GM19099 (cell line): ENCODE data around the gene PTPRO.

Experiments used
- POLR2A ChIP-seq: IDR thresholded peaks from 3 replicates; pipeline ENCODE4 v1.6.1; 2011; ENCODE audit warnings: low read depth; ENCODE audit not compliant: insufficient read length; ENCODE audit errors: extremely low read depth

Gene PTPRO

DNA sequence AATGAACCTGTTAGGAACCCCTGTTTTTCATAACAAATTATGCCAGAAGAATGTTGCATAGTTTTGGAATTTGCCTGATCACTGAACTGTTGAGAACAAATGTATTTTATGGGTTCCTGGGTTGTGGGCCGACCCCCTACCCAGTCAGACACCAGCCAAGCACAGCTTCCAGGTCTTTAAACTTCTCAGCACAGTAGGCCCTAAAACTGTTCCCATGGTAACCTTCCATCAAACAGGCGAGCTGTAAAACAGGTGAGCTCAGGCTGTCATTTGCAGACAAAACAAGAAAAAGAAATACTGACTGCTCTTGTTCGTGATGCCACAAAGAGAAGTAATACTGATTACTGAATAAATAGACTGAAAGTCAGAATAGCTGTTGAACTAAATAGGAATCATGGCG is 147.0 kb downstream of the PTPRO start:
- TF ChIP-seq POLR2A = no peak

- no peak for TF ChIP-seq POLR2A
Observed at GRCh38 chr12:15472036-15472435, 149.7 kb downstream of the PTPRO start.

GRCh38 chr12:15474766-15475165 is 152.5 kb downstream of the PTPRO start:
- no peak for TF ChIP-seq POLR2A

DNA sequence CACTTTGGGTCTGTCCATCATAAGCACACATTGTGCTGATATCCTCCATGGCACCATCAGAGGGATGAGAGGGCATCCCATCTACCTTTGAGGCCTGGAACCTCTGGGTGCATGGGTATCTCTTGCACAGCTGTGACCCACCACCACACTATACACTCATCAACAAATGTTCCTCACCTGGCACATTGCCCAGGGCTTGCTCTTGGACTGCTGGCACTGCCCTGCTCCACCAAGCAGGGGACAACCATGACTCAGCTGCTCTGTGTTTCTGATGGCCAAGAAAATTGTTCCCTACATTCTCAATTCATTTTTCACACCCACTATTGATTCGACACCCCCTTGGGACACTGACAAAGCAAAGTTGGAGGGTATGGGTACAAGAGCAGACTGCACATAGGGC is 155.5 kb downstream of the PTPRO start:
- TF ChIP-seq POLR2A = no peak

DNA sequence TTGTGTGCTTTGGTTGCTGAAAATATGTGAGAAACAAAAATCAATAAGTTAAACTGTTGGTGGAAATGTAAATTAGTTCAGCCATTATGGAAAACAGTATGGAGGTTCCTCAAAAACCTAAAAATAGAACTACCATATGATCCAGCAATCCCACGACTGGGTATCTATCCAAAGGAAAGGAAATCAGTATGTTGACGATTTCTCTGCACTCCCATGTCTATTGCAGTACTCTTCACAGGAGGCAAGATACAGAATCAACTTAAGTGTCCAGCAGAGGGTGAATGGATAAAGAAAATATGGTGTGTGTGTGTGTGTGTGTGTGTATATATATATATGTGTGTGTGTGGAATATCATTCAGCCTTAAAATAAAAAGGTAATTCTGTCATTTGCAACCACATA is 159.5 kb downstream of the PTPRO start:
- TF ChIP-seq POLR2A = no peak

- TF ChIP-seq POLR2A = no peak
Observed at GRCh38 chr12:15485466-15485865, 163.2 kb downstream of the PTPRO start.

DNA sequence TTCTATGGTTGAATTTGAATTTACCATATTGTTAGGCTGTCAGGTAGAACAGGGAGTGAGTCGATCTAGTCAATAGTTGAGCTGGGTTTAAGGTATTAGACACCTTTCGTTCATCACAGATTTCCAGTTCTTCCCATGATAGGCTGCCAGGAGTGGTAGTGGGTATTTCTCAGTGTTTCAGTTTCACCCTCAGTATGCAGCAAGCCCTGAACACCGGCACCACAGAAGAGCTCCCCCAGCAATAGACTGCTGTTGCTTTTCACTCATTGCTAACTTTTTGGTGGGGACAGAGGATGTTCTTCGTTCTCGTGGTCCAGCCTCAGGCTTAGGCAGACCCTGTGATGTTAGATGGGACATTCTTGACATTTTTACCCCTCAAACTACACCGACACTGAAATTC is 164.6 kb downstream of the PTPRO start:
- no peak for TF ChIP-seq POLR2A

GRCh38 chr12:15488481-15488880 is 166.2 kb downstream of the PTPRO start:
- no peak for TF ChIP-seq POLR2A

GRCh38 chr12:15494329-15495046 is 172.2 kb downstream of the PTPRO start:
- no peak for TF ChIP-seq POLR2A

- TF ChIP-seq POLR2A = no peak
Observed at GRCh38 chr12:15495746-15496145, 173.4 kb downstream of the PTPRO start.

DNA sequence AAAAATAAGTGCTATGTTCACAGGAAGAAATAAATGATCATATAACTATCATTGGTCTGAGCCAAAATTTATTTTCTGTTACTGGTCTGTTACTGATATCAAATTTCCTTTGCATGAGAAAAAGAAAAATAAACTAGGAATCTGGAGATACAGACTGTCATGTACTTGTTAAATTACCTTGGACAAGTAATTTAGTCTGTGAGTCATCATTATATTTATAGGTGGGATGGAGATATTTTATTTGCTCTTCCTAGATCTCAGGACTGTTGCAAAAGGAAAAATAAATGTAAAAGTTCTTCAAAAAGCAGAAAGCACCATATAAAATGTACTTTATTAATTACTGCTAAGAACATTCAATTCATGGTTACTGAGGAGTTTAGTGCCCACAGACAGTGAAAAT is 174.4 kb downstream of the PTPRO start:
- TF ChIP-seq POLR2A = no peak

GRCh38 chr12:15497671-15498292 is 175.5 kb downstream of the PTPRO start:
- no peak for TF ChIP-seq POLR2A

DNA sequence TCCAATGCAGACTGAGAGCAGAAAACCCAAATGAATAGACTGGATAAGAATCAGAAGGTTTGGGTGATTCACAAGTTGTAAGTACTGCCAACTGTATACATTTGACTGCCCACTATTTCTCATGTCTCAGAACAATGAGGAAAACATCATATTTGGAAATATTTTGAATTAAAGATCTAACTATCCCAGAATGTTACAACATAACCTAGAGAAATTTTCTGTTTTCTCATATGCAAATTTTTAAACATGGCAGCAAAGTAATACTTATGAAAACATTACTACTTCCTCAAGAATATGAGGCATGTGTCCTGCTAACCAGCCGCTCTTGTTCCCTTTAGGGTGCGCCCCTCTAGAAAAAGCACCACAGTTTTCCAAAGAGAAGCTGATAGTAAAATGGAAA is 179.9 kb downstream of the PTPRO start:
- TF ChIP-seq POLR2A = no peak

- no peak for TF ChIP-seq POLR2A
Observed at GRCh38 chr12:15505616-15506015, 183.3 kb downstream of the PTPRO start.

DNA sequence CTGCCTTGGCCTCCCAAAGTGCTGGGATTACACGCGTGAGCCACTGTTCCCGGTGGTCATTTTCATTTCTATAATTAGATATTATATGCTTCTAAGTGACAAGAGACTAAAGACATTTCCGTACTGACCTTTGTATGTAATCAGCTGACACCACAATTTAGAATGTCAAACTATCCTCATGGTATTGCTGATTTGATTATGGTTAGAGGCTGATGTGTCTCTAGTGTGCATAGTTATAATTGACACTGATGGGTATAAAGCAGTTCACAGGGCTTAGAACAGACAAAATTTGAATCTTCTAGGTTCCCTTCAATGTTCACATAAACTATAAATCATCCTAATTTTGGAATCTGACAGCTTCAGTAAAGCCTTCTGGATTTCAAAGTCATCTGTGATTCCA is 192.7 kb downstream of the PTPRO start:
- TF ChIP-seq POLR2A = no peak

GRCh38 chr12:15520083-15520482 is 197.8 kb downstream of the PTPRO start:
- no peak for TF ChIP-seq POLR2A

GRCh38 chr12:15520844-15521243 is 198.5 kb downstream of the PTPRO start:
- TF ChIP-seq POLR2A = no peak
